Activated T-cell treated with anti-CD3 and anti-CD28 coated beads for 24 hours (primary cell): ENCODE measurements around the gene NHERF2.

Source experiments
- DNase-seq: peaks from one replicate; pipeline ENCODE4 v3.0.0-alpha.2; 2020; ENCODE audit warnings: low read depth

NHERF2 gene

GRCh38 chr16:2040787-2041522 lies 14.3 kb downstream of the NHERF2 start:
- DNase-seq, result no peak

DNA sequence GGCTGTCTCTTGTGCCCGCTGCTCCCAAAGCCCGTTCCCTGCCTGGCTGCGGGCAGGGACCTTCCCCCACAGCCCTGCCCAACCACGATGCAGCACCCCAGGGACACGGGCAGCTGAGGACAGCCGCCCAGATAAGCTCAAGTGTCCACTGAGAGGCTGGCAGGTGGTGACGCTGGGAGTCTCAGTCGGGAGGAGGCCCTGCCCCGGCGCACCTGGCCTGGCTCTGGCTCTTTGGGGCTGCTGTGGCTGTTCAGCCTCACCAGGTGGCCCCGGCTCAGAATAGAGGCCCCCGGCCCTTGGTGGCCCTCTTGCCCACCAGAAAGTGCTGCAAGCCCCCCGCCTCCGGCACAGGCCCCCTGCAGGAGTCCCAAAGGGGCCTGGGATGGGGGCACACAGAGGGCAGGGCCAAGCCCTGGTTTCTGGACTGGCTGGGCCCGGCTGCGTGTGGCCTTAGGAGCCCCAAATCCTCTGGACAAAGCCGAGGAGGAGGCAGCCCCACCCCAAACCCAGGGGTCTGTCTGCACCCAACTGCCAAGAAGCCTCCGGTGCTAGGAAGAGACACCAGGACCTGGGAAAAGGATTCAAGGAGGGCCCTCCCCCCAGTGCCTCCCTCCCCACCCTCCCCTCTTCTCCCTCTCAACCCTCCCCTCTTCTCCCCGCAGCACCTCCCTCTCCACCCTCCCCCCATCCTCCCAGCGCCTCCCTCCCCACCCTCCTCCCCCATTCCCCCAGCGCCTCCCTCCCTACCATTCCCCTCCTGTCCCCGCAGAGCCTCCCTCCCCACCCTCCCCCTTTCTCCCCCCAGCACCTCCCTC lies 15.7 kb downstream of the NHERF2 start:
- no peak for DNase-seq

GRCh38 chr16:2042986-2043666 lies 16.4 kb downstream of the NHERF2 start:
- DNase-seq, result no peak

GRCh38 chr16:2043667-2044451 lies 17.2 kb downstream of the NHERF2 start:
- no peak for DNase-seq

GRCh38 chr16:2044541-2044940 lies 17.8 kb downstream of the NHERF2 start:
- DNase-seq, result no peak

DNA sequence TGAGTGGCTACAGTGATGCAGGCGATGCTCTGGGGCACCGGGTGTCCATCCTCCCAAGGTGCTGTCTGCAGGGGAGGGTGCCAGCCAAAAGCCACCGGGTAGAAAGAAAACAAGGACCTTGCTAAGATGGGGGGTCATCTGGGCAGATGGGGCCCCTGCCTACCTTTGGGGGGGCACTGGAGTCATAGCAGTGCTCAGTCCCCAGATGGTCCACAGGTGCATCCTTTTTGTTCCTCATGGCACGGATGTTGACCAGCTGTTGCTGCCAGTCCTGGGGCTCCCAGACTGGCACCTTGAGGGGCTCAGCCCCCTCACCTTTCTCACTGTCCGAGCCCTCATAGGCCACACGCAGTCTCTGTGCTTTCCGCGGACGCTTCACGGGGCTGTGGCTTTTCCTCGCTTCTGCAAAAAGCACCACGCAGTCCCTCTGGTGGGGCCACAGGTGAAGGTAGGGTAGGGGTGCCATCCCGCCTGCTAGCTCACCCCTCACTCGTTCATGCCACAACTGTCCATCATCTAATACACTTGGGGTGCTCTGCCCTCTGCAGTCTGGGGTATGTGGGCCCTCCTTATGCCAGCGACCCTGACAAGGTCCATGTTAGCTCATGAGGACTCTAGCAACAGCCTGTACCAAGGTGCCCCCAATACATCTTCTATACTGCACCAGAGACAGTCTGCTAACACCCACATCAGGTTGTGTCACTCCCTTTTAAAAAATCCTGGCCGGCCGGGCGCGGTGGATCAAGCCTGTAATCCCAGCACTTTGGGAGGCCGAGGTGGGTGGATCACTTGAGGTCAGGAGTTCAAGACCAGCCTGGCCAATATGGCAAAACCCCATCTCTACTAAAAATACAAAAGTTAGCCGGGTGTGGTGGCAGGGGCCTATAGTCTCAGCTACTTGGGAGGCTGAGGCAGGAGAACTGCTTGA lies 19.5 kb downstream of the NHERF2 start:
- no peak for DNase-seq

- no peak for DNase-seq
Measured at GRCh38 chr16:2046893-2047329, 20.2 kb downstream of the NHERF2 start.

DNA sequence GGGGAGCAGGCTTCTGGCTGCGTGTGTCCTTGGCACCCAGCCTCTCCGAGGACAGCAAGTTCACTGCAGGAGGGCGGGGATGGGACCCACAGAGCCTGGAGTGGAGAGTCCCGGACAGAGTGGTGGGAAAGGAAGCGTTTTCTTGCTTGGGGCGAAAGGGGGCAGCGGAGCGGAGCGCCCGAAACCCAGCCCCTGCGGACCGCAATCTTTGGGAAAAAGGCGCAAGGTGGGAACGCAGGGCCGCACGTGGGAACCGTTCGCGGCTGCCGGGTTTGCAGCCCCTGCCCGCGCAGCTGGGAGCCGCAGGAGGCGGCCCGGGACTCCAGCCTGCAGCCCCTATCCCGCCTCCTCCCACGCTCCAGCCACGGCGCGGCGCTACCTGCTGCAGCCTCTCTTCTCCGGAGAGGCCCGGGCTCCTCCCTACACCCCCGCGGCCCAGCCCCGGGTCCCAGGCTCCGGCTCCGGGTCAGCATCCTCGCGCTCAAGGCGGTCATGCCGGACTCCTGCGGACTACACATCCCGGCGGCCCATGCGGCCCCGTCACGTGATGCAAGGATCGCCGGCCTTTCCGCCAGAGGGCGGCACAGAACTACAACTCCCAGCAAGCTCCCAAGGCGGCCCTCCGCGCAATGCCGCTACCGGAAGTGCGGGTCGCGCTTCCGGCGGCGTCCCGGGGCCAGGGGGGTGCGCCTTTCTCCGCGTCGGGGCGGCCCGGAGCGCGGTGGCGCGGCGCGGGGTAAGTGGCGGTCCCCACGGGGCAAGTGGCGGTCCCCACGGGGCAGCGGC lies 20.8 kb downstream of the NHERF2 start, which contains the start of the genes NTHL1 and TSC2:
TSS of gene NTHL1 (minus strand) at position 505 of the 786 bp plus-strand sequence. CDS start at position 494, 11 bp downstream.
TSS of gene TSC2 (plus strand) at position 656 of the 786 bp plus-strand sequence. CDS start 631 bp downstream, outside the sequence.
- peak; percentile 93 for DNase-seq

DNA sequence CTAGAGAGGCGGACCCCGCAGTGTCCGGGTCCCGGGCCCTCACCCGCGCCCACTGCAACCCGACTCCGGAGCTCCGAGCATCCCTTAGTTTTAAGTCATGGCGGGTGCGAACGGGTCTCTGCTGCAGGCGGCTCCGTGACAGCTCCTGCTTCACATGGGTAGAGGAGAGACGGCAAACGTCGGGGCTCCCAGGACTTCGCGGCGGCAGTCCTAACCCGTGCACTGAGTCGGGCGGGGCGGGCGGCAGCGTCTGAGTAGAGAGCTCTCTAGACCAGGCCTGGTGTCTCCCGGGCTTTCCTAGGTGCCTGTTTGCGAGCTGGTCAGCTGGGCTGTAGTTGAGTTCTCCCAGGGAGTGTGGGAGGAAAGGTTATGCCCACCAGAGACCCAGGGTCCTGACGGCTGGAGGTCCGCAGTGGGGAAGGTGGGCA lies 21.4 kb downstream of the NHERF2 start:
- no peak for DNase-seq

GRCh38 chr16:2053211-2053610 lies 26.5 kb downstream of the NHERF2 start:
- no peak for DNase-seq

DNA sequence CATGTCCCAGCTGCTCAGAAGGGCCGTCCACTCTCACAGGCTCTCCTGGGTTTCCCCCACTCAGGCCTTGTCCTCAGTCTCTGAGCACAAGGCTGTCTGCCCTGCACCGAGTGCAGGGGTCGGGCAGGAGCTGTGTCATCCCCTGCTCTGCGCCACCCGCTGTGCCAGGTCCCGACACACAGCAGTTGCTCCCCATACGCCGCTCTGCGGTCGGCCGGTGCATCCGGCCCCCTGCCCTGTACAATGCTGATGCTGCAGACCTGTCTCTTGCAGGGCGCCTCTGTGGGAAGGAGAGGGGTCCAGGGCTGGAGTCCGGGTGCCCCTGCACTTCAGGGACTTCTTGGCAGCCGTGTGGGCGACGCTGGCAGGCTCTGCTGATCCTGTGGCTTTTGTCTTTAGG lies 27.2 kb downstream of the NHERF2 start:
- no peak for DNase-seq

GRCh38 chr16:2054543-2055245 lies 28.0 kb downstream of the NHERF2 start:
- no peak for DNase-seq

GRCh38 chr16:2056077-2056476 lies 29.4 kb downstream of the NHERF2 start:
- DNase-seq, result no peak

GRCh38 chr16:2056681-2057407 lies 30.1 kb downstream of the NHERF2 start:
- no peak for DNase-seq

DNA sequence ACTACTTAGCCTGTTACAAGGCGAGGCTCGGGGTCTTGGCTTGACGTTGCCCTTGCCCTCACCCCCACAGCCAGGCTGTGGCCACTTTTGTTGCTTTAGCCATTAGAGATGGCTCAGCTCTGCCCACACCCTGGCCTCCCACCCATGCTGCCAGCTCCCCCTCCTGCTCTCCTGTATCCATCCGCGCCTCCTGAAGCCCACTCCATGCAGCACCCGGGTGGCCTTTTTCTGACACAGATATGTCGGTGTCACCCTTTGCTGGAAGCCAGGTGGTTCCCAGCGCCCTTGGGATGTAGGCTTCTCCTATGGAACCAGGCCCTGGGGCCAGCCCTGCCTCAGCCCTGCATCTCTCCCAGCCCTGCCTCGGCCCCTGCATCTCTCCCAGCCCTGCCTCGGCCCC lies 30.7 kb downstream of the NHERF2 start:
- DNase-seq, result no peak

DNA sequence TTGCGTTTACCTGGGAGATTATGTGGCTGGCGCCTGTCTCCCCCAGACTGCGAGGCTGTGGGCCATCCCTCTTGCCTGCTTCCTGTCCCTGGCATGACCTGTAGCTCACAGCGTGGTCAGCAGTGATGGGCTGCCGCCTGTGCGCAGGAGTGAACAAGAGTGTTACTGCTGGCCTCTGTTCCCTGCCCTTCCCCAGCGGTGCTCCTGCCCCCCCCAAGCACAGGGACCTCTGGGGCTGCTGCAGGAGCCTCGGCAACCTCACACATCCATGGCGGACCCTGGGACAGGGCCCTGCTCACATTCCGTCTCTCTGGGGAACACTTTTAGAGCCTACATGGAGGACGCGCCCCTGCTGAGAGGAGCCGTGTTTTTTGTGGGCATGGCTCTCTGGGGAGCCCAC lies 31.7 kb downstream of the NHERF2 start:
- no peak for DNase-seq

DNA sequence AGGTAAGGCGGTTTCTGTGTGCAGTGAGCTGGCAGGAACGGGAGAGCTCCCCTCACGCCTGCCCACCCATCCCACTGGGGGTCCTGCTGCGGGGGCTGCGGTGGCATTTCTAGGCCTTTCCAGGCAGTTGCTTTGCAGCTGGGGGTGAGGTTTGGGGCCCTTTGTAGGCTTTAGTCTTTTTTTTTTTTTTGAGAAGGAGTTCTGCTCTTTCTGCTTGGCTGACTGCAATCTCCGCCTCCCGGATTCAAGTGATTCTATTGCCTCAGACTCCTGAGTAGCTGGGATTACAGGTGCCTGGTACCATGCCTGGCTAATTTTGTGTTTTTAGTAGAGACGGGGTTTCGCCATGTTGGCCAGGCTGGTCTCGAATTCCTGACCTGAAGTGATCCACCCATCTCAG lies 32.2 kb downstream of the NHERF2 start:
- no peak for DNase-seq

GRCh38 chr16:2060346-2060745 lies 33.6 kb downstream of the NHERF2 start:
- DNase-seq, result no peak
